Panc1 (cell line): ENCODE results near the gene CAMSAP3.

Source experiments
- POLR2AphosphoS5 ChIP-seq: IDR thresholded peaks from 2 replicates; pipeline ENCODE4 v1.6.1; 2012; ENCODE audit warnings: mild to moderate bottlenecking, low read depth, low read length, moderate library complexity
- TF ChIP-seq, protein P1 (sequence below): fragments of 450-650 bp; IDR thresholded peaks from 2 replicates; pipeline ENCODE4 v1.5.1; 2017; ENCODE audit warnings: mild to moderate bottlenecking

DNA sequence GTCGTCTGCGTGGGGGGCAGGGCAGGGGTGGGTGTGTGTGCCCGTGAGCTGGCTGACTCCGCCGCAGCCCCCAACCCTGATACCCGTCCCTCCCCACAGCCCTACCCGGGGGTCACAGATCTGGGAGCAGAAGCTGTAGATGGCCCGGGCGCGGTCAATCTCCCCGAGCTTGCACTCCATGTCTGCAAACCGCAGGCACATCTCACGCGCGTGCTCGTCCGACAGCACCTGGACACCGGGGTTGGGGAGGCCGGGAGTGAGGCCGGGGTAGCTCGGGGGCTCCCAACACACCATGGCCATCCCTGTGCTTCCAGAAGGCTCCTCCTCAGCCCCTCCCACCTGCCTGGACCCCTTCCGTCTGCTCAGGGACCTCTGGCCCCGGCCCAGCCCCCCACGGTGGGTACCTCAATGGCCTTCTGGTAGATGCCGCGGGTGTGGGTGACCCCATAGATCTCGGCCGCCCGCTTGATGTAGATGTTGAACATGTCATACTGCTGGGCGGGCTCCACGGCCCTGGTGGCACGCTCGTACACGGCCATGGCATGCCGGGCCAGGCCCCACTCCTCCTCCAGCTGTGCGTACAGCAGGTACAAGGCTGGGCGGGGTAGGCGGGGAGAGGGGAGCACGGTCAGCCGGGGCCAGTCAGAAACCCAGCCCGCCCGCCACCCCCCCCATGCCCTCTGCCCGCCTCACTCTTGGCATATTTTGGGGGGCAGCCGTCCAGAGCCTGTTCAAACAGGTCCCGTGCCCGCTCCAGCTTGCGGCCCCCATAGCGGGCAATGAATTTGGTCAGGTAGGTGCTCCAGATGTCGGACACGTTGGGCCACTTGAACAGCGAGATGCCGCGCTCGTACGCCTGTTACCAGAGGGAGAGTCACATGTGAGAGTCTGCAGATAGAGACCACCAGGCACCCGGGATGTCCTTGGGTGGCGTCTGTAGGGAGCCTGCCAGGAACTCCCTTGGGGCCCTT lies 25.1 kb downstream of the CAMSAP3 start:
- TF ChIP-seq, protein P1, sequence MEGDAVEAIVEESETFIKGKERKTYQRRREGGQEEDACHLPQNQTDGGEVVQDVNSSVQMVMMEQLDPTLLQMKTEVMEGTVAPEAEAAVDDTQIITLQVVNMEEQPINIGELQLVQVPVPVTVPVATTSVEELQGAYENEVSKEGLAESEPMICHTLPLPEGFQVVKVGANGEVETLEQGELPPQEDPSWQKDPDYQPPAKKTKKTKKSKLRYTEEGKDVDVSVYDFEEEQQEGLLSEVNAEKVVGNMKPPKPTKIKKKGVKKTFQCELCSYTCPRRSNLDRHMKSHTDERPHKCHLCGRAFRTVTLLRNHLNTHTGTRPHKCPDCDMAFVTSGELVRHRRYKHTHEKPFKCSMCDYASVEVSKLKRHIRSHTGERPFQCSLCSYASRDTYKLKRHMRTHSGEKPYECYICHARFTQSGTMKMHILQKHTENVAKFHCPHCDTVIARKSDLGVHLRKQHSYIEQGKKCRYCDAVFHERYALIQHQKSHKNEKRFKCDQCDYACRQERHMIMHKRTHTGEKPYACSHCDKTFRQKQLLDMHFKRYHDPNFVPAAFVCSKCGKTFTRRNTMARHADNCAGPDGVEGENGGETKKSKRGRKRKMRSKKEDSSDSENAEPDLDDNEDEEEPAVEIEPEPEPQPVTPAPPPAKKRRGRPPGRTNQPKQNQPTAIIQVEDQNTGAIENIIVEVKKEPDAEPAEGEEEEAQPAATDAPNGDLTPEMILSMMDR, result no peak
- TF ChIP-seq POLR2AphosphoS5, result no peak
